ENCODE results near the gene ELF4.

DNA sequence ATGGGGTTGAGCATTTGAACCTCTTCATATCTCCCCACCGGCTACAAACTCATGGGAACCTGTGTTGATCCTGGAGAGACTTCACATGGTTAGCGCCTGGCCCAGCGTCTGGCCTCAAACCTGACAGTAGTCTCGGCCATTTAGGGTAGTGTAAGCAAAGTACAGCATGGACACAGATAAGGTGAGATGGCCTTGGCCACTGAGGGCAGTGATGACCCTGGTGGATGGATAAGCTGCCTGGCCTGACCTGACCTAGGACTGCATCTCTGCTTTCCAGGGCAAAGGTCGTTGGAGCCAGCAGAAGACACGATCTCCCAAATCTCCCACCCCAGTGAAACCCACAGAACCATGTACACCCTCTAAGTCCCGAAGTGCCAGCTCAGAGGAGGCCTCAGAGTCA lies 76.1 kb downstream of the ELF4 start:
- TF ChIP-seq, protein P1, sequence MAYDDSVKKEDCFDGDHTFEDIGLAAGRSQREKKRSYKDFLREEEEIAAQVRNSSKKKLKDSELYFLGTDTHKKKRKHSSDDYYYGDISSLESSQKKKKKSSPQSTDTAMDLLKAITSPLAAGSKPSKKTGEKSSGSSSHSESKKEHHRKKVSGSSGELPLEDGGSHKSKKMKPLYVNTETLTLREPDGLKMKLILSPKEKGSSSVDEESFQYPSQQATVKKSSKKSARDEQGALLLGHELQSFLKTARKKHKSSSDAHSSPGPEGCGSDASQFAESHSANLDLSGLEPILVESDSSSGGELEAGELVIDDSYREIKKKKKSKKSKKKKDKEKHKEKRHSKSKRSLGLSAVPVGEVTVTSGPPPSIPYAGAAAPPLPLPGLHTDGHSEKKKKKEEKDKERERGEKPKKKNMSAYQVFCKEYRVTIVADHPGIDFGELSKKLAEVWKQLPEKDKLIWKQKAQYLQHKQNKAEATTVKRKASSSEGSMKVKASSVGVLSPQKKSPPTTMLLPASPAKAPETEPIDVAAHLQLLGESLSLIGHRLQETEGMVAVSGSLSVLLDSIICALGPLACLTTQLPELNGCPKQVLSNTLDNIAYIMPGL (CRISPR knock-in tag; IDR thresholded peaks at IDR 0.05): no peak
- TF ChIP-seq, protein P2, sequence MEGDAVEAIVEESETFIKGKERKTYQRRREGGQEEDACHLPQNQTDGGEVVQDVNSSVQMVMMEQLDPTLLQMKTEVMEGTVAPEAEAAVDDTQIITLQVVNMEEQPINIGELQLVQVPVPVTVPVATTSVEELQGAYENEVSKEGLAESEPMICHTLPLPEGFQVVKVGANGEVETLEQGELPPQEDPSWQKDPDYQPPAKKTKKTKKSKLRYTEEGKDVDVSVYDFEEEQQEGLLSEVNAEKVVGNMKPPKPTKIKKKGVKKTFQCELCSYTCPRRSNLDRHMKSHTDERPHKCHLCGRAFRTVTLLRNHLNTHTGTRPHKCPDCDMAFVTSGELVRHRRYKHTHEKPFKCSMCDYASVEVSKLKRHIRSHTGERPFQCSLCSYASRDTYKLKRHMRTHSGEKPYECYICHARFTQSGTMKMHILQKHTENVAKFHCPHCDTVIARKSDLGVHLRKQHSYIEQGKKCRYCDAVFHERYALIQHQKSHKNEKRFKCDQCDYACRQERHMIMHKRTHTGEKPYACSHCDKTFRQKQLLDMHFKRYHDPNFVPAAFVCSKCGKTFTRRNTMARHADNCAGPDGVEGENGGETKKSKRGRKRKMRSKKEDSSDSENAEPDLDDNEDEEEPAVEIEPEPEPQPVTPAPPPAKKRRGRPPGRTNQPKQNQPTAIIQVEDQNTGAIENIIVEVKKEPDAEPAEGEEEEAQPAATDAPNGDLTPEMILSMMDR (IDR thresholded peaks at IDR 0.05): no peak
- no peak for TF ChIP-seq KAT7 (CRISPR knock-in tag; IDR thresholded peaks at IDR 0.05; ENCODE audit: borderline replicate concordance)
- TF ChIP-seq, protein P3, sequence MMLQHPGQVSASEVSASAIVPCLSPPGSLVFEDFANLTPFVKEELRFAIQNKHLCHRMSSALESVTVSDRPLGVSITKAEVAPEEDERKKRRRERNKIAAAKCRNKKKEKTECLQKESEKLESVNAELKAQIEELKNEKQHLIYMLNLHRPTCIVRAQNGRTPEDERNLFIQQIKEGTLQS (CRISPR knock-in tag; conservative IDR thresholded peaks at IDR 0.05): no peak
- TF ChIP-seq, protein P4, sequence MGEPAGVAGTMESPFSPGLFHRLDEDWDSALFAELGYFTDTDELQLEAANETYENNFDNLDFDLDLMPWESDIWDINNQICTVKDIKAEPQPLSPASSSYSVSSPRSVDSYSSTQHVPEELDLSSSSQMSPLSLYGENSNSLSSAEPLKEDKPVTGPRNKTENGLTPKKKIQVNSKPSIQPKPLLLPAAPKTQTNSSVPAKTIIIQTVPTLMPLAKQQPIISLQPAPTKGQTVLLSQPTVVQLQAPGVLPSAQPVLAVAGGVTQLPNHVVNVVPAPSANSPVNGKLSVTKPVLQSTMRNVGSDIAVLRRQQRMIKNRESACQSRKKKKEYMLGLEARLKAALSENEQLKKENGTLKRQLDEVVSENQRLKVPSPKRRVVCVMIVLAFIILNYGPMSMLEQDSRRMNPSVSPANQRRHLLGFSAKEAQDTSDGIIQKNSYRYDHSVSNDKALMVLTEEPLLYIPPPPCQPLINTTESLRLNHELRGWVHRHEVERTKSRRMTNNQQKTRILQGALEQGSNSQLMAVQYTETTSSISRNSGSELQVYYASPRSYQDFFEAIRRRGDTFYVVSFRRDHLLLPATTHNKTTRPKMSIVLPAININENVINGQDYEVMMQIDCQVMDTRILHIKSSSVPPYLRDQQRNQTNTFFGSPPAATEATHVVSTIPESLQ (CRISPR knock-in tag; IDR thresholded peaks at IDR 0.05): no peak
- TF ChIP-seq, protein P5, sequence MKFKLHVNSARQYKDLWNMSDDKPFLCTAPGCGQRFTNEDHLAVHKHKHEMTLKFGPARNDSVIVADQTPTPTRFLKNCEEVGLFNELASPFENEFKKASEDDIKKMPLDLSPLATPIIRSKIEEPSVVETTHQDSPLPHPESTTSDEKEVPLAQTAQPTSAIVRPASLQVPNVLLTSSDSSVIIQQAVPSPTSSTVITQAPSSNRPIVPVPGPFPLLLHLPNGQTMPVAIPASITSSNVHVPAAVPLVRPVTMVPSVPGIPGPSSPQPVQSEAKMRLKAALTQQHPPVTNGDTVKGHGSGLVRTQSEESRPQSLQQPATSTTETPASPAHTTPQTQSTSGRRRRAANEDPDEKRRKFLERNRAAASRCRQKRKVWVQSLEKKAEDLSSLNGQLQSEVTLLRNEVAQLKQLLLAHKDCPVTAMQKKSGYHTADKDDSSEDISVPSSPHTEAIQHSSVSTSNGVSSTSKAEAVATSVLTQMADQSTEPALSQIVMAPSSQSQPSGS (CRISPR knock-in tag; IDR thresholded peaks at IDR 0.05; ENCODE audit: borderline replicate concordance, low read depth): no peak

Data from WTC11 (cell line).